SHP77 (cell line): Measurements from ENCODE around the gene OLFM3.

Experiments
- DNase-seq, 2 experiments: peaks; one replicate each; lab custom pipeline; 2025; lab: John Stamatoyannopoulos, UW

OLFM3 gene

DNA sequence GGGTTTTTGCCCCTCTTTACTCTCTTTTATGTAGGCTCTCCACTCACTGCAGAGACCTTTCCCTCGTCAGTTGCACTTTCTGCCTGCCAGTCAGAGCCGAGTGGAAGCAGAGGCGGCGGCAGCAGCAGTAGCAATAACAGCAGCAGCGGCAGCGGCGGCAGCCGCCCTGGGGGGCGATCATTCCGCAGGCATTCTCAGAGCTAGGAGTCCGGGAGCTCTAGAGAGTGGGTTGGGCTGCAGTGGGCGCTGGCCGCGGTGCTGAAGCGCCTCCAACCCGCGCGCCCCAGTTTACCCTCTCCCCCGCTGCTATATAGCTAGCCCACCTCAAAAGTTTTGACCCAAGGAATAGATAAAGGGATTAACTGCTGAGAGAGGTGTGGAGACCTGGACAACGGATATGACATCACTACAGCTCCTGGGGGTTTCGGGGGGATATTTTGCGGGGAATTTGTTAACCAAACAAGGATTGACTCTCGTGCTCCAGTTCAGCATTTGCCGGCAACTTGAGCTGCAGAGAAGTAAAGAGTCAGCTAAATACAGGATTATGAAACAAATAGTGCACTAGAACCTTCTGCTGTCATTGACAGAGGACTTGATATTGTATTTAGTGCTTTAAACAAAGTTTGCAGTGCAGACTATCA is at the start of gene OLFM3:
Gene OLFM3, minus strand, starts transcription at position 102 of the 641 bp plus-strand sequence.
- peak; percentile 45 to 65 for DNase-seq

DNA sequence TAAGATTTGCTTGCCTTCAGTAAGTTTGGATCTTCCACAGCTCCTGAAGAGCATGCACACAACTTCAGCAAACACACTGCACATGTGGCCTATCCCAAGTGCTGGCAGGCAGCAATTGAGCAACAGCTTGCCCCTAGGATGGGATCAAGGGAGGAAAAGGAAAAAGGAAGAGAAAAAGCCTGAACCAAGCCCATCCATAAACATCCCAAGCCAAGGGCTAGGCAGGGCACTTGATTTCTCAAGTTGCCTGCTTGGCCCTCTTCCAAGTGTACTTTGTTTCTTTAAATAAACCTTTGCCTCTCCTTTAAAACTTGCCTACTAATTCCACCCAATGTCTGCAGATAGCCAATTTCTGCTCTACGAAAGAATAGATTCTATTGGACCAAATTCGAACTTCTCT is 49.0 kb upstream of the OLFM3 start:
- no peak for DNase-seq

DNA sequence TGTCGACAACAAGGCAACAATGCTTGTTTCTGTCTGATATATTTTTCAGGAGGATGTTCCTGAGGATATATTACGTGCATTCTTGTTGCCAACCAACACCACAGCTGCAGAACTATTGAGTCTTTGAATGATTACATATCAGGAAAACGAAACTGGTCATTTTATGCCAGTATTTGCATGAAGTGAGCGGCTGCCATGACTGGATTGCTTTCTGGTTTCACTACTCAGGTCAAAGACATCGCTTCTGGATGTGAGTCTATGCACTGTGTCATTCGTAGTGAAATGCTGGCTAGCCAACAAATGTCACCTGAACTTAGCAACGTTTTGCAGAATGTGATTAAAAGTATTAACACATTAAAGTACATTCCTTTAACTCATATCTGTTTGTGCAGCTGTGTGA is 35.8 kb upstream of the OLFM3 start:
- no peak for DNase-seq

DNA sequence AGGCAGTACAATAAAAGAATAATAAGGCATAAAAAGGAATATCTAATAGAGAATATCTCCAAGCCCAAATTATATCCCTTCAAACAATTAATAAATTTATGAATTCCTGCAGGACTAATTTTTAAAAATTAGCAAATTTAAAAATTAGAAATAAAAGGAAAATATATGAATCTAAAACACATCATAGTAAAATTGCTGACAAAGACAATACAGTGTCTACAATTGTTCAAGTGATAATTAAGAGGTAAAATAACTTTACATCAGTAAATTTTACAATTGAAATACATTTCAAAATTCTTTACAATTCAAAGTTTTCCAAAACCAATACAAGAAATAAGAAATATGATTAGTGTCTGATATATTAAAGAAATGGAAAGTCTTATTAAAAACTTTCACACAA is 22.8 kb upstream of the OLFM3 start:
- DNase-seq, result no peak

DNA sequence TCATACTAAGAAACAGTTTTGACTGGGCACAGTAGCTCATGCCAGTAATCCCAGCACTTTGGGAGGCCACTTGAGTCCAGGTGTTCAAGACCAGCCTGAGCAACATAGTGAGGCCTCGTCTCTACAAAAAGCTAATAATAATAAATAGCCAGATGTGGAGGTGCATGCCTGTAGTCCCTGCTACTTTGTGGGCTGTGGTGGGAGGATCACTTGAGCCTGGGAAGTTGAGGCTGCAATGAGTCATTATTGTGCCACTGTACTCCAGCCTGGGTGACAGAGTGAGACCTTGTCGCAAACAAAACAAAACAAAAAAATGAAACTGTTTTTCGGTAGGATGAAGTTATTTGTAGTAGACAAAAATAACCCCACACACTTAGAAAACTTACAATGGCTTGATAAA is 19.0 kb upstream of the OLFM3 start:
- no peak for DNase-seq

DNA sequence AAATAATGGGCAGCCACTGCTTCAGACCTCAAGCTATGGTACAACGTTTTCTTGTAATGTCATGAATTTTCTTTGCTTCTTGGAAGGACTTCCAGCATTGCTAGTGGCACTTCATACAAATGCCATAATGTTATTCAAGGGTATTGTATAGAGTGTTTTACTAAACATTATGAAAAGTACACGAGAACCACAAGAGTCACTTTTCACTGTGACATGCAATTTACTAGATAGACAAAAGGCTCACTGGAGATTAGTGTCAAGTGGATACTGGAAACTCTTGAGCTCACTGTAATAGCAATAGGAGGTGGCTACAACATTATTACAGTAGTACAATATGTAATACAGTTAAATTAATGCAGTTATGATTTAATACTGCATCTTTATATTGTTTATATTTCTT is 5.3 kb upstream of the OLFM3 start:
- no peak for DNase-seq

DNA sequence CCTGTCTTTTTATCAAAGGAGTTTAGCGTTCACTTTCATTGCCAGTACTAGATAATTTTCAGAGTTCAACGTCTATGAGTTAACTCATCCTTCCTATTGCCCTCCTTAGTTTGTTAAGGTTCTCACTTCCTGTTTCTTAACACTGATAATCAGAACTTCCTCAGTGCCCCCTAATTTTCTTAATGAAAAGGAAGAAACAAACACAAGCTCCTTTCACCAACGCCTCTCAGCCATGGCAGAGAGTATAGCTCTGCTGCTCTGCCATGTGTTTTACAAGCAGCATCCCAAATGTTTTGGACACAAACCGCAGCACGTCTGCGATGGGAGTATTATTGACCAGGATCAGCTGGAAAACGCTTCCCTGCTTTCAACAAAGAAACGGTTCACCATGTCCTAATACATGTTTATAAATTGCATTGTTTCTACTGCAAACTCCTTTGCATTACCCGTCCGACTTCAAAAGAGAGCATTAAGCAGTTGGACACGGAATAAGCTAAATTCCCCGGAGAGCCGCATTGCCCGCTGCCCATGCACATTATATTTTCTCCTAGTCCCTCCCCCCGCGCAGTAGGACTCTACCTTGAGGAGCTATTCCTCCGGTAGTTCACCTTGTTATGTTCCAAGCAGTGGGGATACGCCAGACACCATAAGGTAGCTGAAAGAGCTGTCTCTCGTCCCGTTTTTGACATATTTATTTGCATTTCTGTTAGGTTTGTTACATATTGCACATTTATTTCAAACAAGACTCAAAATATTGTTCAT is 561 bp downstream of the OLFM3 start:
- DNase-seq, result peak; percentile 35 to 72

DNA sequence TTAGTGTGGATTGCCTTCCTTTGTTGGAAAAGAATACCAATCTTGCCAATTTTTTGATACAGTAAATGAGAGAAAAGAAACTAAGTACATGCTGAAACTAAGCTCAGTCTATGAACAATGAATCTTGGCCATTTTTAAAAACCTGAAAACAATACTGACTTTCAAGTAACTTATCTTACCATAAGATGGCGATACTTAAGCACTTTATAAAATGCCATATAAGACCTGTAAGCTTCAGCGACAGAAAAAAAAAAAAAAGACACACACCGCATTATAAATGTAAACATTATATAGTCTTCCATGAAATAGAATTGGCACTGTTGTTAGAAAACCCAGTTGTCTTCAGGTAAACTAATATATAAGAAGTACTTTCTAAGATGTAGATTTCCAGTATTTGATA is 3.0 kb downstream of the OLFM3 start:
- DNase-seq, result peak; percentile 15 to 32

DNA sequence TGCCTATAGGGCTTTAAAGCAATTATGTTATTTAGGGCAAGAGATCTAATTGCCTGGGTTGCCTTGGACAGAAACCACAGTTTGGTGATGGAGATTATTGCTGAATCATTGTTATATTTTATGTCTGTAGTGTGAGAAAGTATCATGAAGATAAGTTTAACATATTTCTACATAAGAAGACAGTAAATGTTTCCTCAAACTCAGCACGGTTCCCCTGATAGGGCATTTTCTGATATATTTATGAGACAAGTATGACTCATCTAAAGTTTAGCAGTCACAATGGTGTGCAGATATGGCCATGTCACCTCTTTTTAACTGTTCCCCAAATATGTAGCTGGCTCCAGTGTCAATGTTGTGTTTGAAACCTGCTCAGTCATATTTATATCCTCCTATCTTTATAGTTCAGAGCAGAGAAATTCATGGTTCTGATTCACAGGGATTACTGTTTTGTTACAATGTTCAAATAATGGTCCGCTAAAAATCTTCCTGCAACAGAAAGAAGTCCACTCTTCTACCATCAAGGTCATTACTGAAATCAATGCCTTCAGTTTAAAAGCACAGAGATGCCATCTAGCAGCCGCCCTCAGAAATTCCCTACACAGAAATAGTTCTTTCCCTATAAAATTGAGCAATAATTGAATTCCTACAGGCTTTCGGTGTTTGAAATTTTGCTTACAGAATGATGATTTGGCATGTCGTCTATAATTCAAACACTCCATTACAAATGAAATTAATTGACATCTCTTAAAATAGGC is 3.7 kb downstream of the OLFM3 start:
- DNase-seq, result peak; percentile 7 to 38

DNA sequence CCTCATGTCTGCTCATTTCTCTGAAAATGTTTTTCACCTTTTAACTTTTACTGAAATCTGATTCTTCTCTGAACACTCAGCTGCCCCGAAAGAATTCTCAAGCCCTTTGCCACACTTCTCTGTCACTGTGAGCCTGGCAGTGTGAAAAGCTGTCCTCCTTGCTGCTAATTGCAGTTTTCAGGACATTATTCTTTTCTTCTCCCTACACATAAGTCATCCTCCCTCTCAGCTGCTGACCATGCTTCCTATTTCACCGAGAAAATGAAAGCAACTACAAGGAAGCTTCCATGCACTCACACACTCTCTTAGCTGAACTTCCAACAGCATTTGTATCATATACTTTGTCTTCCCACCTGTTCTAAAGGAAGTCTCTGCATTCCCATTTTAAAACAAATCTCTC is 15.8 kb downstream of the OLFM3 start:
- DNase-seq, result no peak

DNA sequence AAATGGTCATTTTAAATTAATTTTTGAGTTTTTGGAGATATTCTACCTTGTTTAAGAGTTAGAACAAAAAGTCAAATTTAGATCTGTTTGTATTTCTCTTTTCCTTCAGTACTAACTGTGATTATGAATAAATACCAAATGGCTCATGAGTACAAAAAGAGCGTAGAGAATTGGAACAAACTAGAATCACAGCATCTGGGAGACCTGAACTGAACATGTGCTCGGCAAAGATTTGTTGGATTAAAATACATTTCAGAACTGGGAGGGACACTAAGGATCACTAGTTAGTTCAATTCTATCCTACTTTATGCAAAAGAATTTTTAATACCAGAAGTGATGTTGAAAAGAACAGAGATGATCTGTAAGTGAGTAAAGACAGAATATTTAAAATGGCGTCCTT is 19.5 kb downstream of the OLFM3 start:
- DNase-seq, result no peak

DNA sequence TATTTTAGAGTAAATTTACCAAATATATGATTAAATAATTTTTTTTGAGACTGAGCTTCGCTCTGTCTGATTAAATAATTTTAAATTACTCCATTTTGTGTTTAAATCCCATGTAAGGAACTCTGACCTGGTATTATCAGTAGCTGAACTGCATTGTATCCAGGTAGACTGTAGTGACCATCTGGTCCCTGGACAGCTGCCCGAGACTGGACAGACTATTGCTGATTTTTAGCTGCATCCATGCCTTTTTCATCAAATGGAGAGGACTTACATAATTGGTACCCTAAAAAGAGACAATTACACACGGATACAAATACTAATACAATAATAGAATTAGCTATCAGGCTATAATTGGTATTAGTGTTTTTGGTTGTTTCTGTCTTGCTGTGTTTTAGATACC is 20.6 kb downstream of the OLFM3 start:
- no peak for DNase-seq

DNA sequence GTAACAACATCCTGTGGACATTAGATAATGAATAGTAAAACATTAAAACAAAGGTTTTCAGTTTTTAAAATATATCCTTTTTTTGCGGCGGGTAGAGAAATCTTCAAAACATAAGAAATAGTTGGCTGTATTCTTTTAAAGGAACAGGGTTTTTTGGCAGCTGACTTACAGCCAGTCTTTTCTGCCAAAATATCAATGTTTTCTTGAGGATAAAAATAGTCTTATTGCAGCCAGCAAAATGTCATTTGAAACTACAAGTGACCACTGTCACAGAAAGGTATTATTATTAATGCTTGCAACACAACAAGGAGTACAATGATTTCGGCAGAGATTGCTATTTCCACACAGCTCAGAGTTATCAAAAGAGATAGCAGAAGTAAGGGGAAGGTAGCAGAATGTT is 21.4 kb downstream of the OLFM3 start:
- no peak for DNase-seq

DNA sequence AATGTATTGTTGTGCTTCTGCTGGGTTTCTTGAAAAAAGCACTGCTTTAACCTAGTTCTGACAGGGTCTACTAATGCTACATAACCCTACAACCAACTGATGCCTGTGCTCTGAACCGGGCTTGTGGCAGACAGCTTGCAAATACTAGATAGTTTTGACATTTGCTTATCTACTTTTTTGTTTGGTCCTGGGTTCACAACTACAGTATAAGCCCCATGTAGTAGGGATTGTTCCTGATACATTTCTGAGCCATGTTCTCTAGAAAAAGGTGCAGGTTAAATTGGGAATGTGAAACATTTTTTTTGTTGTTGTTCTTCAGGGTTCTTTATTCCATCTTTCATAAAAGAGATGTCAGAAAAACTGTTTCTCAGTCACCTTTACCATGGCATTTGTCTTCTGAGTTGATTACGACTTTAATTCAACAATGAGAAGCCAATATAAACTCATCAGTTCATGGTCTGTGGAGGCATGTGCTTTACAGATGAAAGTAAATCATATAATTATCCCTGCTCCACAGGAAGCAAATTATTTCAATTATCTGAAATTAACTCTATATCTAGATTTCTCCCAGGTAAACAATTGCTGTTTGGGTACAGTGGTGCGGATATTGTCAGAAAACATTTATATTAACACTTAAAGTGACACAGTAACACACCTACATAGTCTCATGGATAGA is 22.0 kb downstream of the OLFM3 start:
- no peak for DNase-seq

DNA sequence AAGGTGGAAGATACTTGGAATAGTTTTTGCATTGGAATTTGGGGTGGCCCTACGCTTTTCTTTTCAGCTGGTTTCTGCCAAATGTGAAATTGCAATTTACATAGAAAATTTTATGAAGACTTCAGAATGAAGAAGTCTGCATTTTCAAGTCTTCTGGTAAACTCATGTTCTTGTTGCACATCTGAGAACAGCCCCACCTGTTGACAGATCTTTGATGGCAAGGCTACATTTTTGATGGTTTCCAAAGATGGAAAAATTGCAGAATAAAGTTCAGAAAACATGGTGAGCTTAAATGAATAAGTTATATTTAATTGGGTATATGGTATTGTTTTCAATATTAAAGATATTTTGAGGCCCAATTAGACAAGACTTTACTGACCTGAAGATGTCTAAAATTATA is 25.4 kb downstream of the OLFM3 start:
- no peak for DNase-seq

DNA sequence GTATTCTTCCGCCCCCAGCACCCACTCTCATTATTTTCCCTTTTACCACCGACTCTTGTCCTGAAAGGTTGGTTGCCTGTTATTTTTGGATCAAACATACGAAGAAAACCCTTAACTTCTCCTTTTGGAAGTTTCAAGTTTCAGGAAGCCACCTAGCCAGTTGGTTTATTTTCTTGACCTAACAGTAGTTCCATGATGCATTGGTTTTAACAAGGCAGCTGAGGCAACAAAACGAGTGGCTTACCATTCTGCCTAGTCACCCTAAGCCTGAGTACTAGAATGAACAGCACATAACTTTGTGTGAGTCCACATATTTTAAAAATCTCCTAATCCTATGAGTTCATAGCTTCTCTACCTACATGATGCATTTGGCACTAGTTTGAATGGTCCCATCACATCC is 28.9 kb downstream of the OLFM3 start:
- DNase-seq, result no peak

DNA sequence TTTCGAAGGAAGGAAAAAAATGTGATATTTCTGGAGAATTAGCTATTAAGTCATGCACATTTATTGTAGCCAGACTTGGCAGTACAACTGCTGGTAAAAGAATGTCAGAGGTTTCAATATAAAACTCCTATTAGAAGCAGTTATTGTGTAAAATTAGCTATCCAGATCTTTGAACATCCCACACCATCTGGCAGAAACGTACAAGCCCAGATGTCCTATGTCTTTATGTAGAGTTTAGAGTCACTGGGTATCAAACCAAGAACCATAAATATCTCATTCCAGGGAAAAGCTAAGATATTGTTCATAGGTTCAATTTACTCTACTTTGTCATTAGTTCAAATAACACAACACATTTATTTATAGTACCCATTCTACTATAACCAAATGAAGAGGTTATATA is 31.4 kb downstream of the OLFM3 start:
- no peak for DNase-seq

DNA sequence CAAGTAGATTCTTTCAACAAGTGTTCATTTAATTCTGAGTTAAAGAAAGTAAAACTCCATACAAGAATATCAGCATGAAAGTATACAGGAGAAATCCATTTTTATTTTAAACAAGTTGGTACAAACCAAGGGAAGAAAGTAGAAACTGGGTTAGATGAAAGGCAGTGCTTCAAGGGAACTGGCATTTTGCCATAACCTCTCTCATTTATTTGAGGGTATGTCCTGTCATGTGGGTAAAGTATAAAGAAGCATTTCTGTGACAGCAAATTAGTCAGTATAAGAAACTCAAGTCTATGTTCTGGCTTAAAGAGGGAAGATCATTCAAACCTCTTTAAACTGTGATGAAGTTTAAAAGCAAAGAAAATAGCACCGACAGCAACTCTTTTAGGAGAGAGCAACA is 32.0 kb downstream of the OLFM3 start:
- DNase-seq, result no peak

DNA sequence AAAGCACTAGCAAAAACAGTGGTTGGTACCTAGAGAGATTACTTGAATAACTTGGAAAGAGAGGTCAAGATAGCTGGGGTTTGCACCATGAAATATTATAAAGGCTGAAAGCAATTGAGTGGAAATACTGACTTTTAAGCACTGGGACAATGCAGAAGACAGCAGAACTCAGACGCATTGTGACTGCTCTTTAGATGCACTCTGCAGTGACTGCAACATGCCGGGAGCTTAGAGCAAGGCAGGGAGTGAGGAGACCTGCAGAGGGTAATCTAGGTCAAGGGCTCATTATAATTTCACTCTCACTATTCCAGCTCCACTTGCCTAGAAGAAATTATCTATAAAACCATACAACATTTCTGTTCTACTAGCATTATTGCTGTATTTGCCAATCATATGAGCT is 36.6 kb downstream of the OLFM3 start:
- no peak for DNase-seq

DNA sequence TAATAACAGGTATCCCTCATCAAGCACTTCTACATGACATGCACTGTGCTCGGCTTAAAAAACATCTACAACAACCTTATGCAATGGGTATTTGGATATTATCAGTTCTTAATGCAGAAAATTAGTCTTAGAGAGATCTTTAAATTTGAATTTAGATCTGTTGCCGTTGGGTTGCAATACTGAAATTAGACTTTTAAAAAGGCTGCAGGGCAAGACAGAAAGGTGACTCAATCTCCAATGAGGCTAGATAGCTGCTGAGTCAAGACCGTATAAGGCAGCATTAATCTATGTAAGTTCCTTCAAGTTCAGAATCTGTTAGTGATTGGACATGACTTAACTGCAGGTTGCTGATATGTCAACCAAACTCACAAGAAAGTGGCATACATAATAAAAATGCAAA is 37.3 kb downstream of the OLFM3 start:
- DNase-seq, result no peak

DNA sequence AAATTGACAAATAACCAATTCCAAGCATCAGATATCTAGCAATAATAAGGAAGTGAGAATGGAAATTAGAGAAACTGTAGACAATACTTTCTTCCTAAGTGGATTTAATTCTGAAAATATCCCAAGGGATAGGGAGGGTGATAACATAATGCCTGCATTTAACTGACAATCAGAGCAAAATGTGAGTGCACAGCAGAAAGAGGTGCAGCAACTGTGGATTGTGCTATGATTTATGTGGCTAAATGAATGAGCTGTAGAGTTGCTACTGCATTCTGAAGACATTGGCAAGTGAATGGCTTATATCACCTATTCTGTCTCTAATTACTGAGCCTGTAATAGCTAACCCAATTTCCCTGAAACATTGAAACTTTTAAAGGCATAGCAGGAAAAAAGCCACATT is 39.0 kb downstream of the OLFM3 start:
- no peak for DNase-seq

DNA sequence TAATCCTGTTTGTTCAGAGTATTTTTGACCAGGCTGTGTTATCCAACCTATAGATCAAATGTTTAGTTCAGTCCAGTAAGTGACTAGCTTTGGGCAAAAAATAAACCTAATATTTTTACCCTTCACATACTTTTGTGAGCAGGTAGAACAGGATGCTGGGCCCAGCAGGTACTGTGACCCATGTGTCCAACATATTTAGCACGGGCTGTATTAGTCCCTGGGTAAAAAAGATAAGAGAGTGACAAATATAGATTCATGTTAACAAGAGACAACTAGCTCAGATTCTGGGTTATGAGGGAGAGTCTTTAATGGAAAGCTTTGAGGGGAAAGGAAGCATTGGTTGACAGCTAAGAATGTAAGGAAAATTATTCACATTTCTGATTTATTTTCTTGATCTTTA is 43.1 kb downstream of the OLFM3 start:
- DNase-seq, result no peak

DNA sequence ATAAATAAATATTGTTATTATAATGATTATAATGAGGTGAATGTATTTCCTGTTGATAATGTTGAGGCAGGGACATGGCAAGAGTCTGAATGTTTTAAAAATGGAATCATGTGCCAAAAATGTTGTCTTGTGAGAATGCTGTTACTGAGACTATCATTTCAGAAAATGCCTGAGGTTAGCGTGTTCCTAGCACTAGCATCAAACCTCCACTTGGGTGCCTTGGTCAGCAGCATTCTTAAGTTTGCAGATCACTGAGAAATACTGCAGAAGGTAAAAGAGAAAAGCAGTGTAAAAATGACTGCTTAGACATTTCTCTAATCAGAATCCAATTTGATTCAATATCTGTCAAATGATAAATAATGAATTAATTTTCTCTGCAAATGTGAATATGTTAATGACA is 50.8 kb downstream of the OLFM3 start:
- no peak for DNase-seq
